HTR-8/SVneo (cell line): Measurements from ENCODE around the gene ECPAS.
A peak's percentile ranks its signal among the peaks of the same experiment; 100 is the strongest.
"Not testable (repeated sequence)": the region's sequence is repeated elsewhere in the genome, so short reads cannot be mapped to it uniquely, and the experiment has no call there.

Experiments used
- DNase-seq: peaks from one replicate; pipeline ENCODE4 v3.0.0; 2011; ENCODE audit warnings: low spot score, mixed read lengths; ENCODE audit not compliant: insufficient read length
- FAIRE-seq: peaks from 2 replicates; lab custom pipeline; 2011; peaks lifted over from hg19 to GRCh38; lab: Jason Lieb, UNC

Gene ECPAS, protein sequence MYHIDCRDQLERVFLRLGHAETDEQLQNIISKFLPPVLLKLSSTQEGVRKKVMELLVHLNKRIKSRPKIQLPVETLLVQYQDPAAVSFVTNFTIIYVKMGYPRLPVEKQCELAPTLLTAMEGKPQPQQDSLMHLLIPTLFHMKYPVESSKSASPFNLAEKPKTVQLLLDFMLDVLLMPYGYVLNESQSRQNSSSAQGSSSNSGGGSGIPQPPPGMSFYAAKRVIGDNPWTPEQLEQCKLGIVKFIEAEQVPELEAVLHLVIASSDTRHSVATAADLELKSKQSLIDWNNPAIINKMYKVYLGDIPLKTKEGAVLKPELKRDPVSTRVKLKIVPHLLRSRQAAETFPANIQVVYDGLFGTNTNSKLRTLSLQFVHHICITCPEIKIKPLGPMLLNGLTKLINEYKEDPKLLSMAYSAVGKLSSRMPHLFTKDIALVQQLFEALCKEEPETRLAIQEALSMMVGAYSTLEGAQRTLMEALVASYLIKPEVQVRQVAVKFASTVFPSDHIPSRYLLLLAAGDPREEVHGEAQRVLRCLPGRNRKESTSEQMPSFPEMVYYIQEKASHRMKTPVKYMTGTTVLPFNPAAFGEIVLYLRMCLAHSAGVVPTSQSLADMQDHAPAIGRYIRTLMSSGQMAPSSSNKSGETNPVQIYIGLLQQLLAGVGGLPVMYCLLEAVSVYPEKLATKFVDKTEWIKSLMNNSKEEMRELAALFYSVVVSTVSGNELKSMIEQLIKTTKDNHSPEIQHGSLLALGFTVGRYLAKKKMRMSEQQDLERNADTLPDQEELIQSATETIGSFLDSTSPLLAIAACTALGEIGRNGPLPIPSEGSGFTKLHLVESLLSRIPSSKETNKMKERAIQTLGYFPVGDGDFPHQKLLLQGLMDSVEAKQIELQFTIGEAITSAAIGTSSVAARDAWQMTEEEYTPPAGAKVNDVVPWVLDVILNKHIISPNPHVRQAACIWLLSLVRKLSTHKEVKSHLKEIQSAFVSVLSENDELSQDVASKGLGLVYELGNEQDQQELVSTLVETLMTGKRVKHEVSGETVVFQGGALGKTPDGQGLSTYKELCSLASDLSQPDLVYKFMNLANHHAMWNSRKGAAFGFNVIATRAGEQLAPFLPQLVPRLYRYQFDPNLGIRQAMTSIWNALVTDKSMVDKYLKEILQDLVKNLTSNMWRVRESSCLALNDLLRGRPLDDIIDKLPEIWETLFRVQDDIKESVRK (N-terminal part only)

GRCh38 chr9:111483858-111484571, at the start of gene ECPAS:
Gene ECPAS (minus strand): TSS chr9:111484383. CDS start chr9:111472918, 11,465 bp downstream.
- FAIRE-seq = no peak
- peak; percentile 80 for DNase-seq

DNA sequence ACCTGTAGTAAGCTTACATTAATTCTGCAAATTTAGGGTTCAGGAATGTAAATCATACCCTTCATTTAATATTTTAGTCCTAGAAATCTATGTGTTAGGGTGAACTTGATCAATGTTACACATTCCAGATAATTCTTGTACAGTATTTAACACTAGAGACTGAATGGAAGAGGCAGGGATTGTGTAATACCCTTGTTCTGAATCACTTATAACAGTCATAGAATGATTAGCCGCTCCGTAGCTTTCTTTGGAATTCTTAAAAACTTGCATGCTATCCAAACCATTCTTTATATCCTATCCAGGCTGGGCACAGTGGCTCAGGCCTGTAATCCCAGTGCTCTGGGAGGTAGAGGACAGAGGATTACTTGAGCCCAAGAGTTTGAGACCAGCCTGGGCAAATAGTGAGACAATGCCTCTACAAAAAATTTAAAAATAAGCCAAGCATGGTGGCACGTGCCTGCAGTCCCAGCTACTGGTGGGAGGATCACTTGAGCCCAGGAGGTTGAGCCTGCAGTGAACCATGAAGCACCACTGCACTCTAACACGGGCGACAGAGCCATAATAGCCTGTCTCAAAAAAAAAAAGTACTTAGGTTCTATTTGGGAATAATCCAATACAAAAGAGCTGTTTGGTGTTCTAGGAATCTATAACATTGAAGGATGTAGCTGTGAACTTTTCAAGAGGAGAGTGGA, 49.1 kb upstream of the ECPAS start:
- DNase-seq (no peak), FAIRE-seq (no peak)

DNA sequence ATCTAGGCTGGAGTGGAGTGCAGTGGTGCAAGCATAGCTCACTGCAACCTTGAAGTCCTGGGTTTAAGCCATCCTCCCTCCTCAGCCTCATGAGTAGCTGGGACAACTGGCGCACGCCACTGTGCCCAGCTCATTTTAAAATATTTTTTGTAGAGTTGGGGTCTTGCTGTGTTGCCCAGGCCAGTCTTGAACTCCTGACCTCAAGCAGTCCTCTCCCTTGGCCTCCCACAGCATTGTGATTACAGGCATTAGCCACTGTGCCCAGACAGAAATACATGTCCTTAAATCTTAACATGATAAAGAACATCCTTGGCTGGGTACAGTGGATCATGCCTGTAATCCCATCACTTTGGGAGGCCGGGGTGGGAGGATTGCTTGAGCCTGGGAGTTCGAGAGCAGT, 47.5 kb upstream of the ECPAS start:
- DNase-seq (no peak), FAIRE-seq (no peak)

GRCh38 chr9:111529787-111530186, 45.6 kb upstream of the ECPAS start:
- no peak for FAIRE-seq

GRCh38 chr9:111527347-111527746, 43.2 kb upstream of the ECPAS start:
- FAIRE-seq (no peak), DNase-seq (no peak)

More at GRCh38 chr9:111529787-111530186, 45.6 kb upstream of the ECPAS start:
- DNase-seq = no peak

DNA sequence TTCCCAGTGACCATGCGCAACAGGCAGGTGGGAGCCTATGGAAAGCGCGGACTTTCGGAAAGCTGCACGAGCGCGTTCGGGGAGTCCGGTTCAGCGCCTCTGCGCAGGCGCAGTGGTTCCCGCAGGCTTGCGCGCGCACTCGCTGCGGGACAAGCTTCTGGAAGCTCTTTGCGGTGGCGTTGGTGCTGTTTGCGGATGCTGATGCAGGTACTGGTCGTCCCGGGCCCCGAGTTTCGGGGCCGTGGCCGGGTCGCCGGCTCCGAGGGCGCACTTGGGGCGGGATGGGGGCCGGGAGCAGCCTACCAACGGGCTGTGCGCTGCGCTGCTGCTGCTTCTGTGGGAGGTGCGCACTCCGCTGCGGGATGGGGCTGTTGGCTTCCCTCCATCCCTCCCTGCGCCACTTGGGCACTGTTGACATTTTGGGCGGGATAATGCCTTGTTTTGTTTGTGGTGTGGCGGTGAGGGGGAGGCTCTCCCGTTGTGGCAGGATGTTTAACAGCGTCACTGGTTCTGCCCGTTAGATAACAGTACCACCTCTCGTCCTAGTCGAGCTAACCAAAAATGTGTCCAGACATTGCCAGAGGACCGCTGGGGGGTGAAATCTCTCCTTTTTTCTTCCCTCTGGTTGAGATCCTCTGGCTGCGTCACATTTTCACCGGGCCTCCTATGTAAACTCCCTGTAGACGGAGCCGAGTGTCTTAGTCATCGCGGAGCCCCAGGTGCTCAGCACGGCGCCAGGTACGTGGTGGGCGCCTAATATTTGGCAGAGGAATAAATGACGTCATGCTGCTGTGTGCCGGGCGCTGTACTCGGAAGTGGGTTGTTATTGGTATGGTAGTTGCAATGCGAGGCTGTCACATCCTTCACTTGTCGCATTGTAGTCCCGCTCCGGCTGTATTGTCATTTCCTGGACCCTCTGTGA, 41.1 kb upstream of the ECPAS start, which contains the start of gene ZNF483:
TSS of gene ZNF483 (plus strand) at position 124 of the 922 bp plus-strand sequence. CDS start 2,217 bp downstream, outside the sequence.
- peak; percentile 85 for DNase-seq
- FAIRE-seq = peak; percentile 78

- DNase-seq (no peak), FAIRE-seq (no peak)
Measured at GRCh38 chr9:111524731-111525055, 40.5 kb upstream of the ECPAS start.

DNA sequence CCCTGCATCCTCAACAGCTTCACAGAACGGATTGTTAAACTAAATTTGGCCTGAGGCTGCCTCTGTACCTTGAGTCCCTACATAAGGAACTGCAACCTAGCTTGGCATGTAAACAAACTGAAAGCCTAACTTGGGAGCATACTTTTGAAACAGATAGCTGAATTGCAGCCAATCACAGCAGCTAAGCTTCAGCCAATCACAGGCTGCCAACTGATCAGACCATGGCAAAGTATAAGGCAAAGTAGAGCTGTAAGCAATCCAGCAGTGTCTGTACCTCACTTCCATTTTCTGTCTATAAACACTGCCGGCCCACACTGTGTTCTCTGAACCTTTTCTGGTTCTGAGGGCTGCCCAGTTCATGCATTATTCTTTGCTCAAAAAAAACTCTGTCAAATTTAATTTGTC, 31.9 kb upstream of the ECPAS start:
- no peak for DNase-seq
- FAIRE-seq = no peak

- FAIRE-seq = no peak
Measured at GRCh38 chr9:111514967-111515366, 30.8 kb upstream of the ECPAS start.

GRCh38 chr9:111511581-111511980, 27.4 kb upstream of the ECPAS start:
- FAIRE-seq, DNase-seq: not testable (repeated sequence)

More at GRCh38 chr9:111514967-111515366, 30.8 kb upstream of the ECPAS start:
- no peak for DNase-seq

DNA sequence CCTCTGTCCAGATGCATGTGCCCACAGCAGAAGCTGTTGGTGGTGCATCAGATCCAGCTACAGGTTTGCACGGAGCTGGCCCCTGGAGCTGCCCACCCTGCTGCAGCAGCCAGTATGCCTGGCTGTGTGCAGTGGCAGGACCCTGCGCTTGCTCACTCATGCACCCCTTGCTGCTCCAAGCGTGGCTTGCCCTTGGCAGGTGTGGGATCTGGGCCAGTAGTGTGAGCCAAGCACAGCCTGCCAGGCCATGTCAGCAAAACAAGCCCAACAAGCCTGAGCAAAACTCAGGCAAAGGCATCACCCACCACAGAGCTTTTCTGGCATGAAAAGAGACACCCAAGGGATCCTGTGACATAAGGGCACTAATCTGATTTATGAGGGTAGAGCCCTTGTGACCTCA, 18.3 kb upstream of the ECPAS start:
- no peak for DNase-seq
- no peak for FAIRE-seq

- FAIRE-seq = no peak
- DNase-seq = no peak
Measured at GRCh38 chr9:111501648-111502047, 17.5 kb upstream of the ECPAS start.

DNA sequence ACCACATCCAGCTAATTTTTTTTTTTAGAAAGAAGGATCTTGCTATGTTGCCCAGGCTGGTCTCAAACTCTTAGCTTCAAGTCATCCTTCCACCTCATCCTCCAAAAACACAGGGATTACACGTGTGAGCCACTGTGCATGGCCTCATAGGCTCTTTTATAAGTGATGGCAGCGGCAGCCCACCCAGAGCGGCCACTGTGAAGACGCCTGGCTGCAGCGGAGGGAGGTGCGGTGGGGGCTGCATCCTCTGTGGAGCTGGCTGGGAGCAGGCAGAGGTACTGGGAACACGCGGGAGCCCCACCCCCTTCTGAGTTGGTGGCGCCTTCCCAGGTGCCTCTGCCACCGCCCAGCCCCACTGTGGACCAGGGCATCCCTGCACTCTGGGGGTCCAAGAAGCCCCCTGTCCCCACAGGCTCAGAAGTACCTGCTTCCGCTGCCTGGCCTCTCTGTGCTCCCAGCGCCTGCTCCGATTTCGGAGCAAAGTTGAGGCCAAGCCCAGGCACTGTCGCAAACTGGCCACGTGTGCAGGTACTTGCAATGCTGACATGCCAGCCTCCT, 16.9 kb upstream of the ECPAS start:
- no peak for DNase-seq
- no peak for FAIRE-seq

DNA sequence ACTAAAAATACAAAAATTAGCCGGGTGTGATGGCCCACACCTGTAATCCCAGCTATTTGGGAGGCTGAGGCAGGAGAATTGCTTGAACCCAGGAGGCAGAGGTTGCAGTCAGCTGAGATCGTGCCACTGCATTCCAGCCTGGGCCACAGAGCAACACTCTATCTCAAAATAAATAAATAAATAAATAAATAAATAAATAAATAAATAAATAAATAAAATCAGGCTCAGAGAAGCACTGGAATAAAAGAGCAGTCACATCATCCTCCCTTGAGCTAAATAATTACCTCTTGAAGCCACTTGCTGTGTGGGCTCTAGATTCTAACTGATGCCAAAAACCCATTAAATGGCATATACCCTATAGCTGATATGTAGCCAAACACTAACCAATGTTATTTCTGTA, 13.0 kb upstream of the ECPAS start:
- DNase-seq, FAIRE-seq: not testable (repeated sequence)

DNA sequence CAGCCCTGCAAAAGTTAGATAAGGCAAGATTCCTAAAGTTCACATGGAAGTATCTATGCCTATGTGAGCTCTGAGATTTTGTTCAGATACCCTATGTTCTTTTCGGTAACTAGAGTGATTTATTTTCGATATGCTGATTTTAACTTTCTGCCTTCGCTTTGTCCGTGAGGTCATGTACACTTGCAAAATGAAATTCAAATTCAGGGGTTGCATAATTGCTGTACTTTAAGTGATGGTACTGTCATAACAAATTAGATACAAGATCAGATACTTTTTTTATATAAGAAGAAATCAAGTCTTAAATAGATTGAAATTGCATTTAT, 350 bp upstream of the ECPAS start:
- no peak for FAIRE-seq
- DNase-seq = no peak

DNA sequence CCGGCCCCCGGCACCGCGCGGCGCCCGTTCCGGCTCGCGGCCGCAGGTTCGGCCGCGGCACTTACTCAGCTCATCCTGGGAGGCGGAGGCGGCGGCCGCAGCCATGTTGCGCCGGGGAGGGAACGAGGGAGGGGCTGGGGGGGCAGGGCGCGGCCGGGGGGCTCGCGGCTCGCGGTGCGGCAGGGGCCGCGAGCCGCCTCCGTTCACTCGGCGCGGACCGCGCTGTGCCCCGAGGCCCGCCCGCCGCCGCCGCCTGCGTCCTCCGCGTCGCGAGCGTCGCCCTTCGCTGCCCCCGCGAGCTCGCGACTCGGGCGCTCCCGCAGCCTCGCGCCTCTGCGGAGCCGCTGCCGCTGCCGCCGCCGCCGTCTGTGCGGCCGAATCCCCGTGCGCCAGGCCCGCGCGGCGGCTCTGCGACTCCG, 735 bp downstream of the ECPAS start:
- FAIRE-seq (no peak), DNase-seq (peak; percentile 38)

- FAIRE-seq = no peak
- DNase-seq = peak; percentile 63
Measured at GRCh38 chr9:111482694-111483438, 1.3 kb downstream of the ECPAS start.
